Measurements from ENCODE around the gene RHOT2.
"Not testable (repeated sequence)": the region's sequence is repeated elsewhere in the genome, so short reads cannot be mapped to it uniquely, and the experiment has no call there.

RHOT2 gene

GRCh38 chr16:682493-683395, 14.8 kb downstream of the RHOT2 start:
- no peak for DNase-seq

GRCh38 chr16:683396-684070, 15.6 kb downstream of the RHOT2 start:
- DNase-seq: no peak

GRCh38 chr16:684071-684794, 16.3 kb downstream of the RHOT2 start, which contains the start of gene JMJD8:
Gene JMJD8 (minus strand): TSS chr16:684334. CDS start chr16:684319, 15 bp downstream.
- peak; percentile 98 for DNase-seq

GRCh38 chr16:684961-685696, 17.2 kb downstream of the RHOT2 start:
- DNase-seq: no peak

- no peak for DNase-seq
These were observed 18.0 kb downstream of the RHOT2 start for GRCh38 chr16:685967-686366.

GRCh38 chr16:686459-687260, 18.7 kb downstream of the RHOT2 start:
- no peak for DNase-seq

- DNase-seq: no peak
These were observed 19.6 kb downstream of the RHOT2 start for GRCh38 chr16:687499-687898.

GRCh38 chr16:689175-689897, 21.4 kb downstream of the RHOT2 start:
- DNase-seq: no peak

- not testable (repeated sequence) for DNase-seq
These were observed 23.3 kb downstream of the RHOT2 start for GRCh38 chr16:691242-691641.

- no peak for DNase-seq
These were observed 24.6 kb downstream of the RHOT2 start for GRCh38 chr16:692356-693108.

- no peak for DNase-seq
These were observed 25.4 kb downstream of the RHOT2 start for GRCh38 chr16:693364-693763.

GRCh38 chr16:693766-694165, 25.8 kb downstream of the RHOT2 start:
- DNase-seq: no peak

GRCh38 chr16:694187-694862, 26.4 kb downstream of the RHOT2 start:
- no peak for DNase-seq

- DNase-seq: no peak
These were observed 27.0 kb downstream of the RHOT2 start for GRCh38 chr16:694863-695354.

GRCh38 chr16:695355-696089, 27.6 kb downstream of the RHOT2 start:
- peak; percentile 79 for DNase-seq

- no peak for DNase-seq
These were observed 31.2 kb downstream of the RHOT2 start for GRCh38 chr16:698911-699671.

- DNase-seq: no peak
These were observed 33.0 kb downstream of the RHOT2 start for GRCh38 chr16:700684-701584.

Data from activated CD4-positive, alpha-beta T cell treated with anti-CD3 and anti-CD28 coated beads for 48 hours (primary cell).